Myocyte (in vitro differentiated cells): ENCODE results near the gene SEC16A. TPM values are rescaled to one million over a fixed set of nuclear protein-coding genes. Genes with fewer than 3 reads are reported as not detected.
A peak's percentile ranks its signal among the peaks of the same experiment; 100 is the strongest.
"Not testable (repeated sequence)": the region's sequence is repeated elsewhere in the genome, so short reads cannot be mapped to it uniquely, and the experiment has no call there.

Experiments used
- DNase-seq: peaks from one replicate; pipeline ENCODE4 v3.0.0-alpha.2; 2012; ENCODE audit warnings: low read depth
- total RNA-seq: library from RNA; depleted of rRNA; stranded (reverse); fragments of >200 nt; gene quantifications from 2 replicates; pipeline ENCODE4 v1.2.3, GENCODE V29; 2014

Gene SEC16A
- total RNA-seq, 1 donor from 2014 or later = 25.3 TPM

DNA sequence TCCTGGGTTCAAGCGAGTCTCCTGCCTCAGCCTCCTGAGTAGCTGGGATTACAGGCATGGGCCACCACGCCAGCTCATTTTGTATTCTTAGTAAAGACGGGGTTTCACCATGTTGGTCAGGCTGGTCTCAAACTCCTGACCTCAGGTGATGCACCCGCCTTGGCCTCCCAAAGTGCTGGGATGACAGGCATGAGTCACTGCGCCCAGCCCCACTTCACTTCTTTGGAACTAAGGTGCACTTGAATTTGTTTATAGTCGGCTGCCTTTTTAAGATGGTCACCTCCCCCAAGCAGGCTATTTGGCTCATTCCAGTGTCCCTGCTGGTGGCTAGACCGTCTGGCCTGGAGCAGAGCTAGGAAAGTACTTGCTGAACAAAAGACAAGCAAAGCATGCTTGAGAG, 57.5 kb downstream of the SEC16A start:
- not testable (repeated sequence) for DNase-seq

DNA sequence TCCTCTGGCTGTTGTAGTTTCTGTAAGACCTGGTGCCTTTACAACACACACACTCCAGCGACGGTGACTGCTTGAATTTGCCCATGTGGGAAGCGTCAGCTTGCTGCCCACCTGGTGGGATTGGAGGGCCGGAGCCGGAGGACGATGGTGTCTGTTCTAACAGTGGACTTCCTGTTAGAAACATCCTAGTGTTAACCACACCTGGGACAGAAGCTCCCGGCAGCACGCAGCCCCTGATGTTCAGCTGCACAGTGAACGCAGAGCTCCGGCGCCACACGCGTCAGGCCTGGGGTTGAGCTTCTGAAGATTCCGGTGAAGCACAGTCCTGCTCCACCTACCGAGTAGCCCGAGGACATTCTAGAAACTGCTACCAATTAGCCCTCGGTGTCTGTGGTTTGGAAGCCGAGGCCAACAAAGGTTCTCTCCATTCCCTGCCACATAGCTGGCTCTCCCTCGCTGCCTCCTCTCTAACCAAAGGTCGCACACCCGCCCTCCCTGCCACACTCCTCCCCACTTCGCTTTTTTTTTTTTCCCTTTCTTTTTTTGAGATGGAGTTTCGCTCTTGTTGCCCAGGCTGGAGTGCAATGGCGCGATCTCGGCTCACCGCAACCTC, 58.0 kb downstream of the SEC16A start:
- DNase-seq = no peak

DNA sequence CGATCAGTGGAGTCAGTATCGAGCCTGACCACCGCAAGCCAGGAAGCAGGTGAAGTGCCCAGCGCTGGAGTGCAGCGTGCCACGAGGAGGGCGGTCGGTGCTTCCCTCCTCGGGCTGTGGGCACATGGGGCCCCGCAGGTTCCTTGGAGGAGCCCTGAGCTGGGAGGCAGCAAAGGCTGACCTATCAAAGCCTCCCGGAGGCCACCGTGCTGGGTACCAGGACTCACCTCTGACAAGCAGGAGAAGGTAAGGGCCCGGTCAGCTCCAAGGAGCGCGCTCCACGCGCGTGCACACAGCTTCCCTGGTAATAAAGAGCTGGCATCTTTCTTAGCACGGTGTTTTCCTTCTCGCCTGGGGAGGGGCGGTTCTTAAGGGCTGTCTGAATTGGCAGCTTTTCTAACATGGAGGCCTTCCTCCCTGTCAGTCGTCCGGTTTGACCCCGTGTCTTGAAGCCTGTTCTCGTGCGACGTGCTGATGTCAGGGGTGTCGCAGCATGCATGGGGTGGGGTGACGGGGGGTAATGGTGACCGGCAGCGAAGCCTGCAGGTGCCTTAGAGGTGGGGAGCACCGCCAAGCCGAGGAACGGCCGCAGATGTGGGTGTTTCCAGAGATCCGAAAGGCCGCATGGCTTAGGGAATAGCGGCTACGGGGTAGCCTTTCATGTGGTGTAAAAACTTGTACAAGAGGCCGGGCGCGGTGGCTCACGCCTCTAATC, 59.3 kb downstream of the SEC16A start:
- DNase-seq = no peak

DNA sequence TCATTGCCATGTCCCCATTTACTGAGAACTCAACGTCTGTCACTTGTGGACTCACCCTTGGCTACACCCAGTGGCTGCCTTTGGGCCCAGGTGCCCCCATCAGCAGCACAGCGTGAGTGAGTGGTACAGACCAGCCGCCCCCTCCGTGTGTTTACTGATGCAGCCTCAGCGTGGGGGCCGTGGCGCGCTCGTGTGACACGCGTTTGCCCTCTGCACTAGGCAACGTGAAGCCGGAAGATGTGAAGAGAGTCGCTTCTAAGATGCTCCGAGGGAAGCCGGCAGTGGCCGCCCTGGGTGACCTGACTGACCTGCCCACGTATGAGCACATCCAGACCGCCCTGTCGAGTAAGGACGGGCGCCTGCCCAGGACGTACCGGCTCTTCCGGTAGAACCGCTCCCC, 60.0 kb downstream of the SEC16A start:
- no peak for DNase-seq

DNA sequence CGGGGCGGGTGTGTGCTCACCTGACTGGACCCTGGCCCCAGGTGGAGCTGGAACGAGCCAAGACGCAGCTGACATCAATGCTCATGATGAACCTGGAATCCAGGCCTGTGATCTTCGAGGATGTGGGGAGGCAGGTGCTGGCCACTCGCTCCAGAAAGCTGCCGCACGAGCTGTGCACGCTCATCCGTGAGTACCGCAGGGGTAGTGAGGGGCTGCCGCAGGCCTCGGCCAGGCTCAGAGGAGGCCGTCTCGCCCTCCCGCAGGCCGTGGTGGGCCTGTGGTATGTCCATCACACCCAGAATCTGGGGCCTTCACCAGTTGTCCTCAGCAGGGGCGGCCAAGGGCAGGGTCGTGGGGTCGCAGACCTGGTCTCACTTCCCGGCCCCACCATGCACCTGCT, 61.0 kb downstream of the SEC16A start:
- DNase-seq = no peak

DNA sequence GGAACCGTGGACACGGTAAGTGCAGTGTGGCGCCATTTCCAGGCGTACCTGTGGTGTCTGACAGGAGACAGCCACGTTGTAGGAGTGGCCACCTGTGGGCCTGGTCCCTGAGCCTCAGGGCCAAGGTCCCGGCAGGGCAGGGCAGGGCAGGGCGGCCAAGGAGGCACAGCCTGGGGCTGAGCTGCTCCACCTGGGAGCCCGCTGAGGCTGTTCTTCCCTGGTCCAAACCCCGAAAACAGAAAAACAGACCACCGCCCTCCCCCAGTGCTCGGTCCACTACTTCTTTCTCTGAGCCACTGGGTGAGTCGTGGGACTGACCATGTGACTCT, 63.8 kb downstream of the SEC16A start:
- DNase-seq = no peak

DNA sequence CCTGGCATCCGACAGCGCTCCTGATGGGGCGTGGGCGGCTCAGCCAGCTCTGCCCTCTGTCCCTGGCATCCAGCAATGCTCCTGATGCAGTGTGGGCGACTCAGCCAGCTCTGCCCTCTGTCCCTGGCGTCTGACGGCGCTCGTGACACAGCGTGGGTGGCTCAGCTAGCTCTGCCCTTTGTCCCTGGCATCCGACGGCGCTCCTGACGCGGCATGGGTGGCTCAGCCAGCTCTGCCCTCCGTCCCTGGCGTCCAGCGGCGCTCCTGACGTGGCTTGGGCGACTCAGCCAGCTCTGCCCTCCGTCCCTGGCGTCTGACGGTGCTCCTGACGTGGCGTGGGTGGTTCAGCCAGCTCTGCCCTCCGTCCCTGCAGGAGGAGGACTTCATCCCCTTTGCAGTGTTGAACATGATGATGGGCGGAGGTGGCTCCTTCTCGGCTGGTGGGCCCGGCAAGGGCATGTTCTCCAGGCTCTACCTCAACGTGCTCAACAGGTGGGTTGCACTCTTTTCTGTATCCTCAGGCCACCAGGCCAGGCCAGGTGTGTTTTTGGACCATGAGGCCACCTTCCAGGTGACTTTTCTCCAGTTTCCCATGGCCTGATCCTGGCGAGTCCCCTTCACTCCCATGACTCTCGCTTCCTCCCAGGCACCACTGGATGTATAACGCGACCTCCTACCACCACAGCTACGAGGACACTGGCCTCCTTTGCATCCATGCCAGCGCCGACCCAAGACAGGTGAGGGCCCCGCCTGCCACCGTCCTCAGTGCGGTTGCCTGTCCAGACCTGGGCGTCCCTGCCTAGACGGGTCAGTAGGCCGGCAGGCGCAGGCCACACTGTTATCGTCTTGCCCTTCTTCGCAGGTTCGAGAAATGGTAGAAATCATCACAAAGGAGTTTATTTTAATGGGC, 64.4 kb downstream of the SEC16A start:
- no peak for DNase-seq

DNA sequence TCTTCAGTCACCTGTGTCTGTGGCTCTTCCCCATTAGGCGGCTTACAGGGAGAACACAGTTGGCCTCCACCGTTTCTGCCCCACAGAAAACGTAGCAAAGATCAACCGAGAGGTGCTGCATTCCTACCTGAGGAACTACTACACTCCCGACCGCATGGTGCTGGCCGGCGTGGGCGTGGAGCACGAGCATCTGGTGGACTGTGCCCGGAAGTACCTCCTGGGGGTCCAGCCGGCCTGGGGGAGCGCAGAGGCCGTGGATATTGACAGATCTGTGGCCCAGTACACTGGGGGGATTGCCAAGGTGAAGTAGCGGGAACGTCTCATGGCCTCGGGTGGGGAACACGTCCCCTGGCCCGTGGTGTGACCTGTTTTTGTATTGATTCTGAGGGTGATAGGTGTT, 65.9 kb downstream of the SEC16A start:
- DNase-seq = no peak

DNA sequence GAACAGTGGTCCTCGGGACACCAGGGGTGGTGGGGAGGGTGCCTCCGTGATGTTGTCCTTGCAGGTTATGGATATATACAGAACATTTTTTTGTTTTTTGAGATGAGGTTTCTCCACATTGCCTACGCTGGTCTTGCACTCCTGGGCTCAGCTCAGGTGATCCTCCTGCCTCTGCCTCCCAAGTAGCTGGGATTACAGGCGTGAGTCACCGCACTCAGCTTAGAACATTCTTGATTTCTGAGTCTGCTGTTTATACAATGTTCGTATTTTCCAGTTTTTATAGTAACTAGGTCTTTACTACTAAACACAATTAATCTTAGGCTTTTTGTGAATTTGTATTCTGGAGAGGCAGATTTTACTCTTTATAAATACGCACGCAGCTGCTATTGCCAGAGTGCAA, 66.4 kb downstream of the SEC16A start:
- no peak for DNase-seq

DNA sequence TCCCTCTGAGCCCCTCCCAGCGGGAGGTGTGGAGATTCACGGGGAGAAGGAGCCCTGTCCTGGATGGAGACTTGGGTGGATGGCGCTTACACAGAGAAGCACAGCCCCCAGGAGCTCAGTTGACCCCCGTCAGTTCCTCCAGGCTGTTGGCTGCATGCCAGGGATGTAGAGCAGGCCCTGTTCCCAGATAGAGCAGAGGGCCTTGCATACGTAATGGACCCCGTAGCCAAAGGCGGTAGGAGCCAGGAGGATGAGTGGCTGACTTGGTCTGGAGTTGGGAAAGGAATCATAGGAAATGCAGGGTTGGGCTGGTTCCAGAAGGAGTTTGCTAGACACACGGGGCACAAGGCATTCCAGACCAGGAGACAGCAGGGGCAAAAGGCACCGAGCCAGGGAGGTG, 69.9 kb downstream of the SEC16A start:
- no peak for DNase-seq

DNA sequence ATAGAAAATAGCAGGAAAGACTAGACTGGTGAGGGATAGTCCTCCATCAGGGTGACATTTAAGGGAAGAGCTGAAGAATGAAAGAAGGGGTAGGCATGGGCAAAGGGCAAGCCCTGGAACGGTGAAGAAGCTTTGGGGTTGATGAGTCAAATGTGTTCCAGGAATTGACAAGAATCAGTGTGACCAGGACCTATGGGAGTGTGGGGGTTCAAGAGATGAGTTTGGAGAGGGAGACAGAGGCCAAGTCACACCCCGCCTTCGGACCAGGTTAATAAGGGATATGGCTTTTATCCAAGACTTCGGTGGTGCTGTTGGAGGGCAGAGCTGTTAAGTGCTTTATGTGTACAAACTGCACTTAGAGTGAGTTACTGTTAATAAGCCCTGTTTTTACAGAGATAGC, 71.5 kb downstream of the SEC16A start:
- DNase-seq = no peak

DNA sequence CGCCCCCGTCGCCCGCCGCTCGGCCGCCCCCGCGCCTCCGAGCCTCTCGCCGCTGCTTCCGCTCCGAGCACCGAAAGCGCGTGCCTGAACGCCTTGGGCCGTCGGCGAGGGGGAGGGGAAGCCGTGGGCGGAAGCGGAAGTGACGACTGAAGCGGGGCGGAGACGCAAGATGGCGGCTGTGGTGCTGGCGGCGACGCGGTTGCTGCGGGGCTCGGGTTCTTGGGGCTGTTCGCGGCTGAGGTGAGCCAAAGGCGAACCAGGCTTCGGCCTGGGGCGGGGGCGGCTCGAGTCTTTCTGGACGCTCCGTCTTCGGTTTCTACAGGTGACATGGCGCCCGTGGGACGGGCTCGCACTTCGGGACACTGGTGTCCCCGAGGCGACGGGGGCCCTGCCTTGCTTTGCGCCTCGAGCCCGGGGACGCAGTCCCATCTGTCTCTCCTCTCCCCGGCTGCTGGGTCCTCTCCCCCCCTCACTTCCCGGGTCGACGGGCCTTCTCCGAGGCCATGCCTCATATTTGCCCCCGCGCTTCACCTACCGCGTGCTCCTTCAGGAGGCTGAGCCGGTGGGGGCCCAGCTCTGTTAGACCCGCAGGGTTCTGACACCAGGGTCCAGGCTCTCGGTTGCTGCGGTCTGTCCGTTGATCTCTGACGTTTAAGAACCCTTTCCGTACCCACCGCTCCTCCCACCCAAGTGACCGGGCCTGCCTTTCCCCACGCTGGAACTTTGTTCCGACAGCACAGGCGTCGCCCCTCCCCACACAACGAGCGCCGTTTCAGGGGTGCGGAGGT, 72.1 kb downstream of the SEC16A start, which contains the start of the genes ENTR1 and PMPCA:
TSS of gene ENTR1 (minus strand) at position 115 of the 788 bp plus-strand sequence. CDS start 217 bp downstream, outside the sequence.
TSS of gene PMPCA (plus strand) at position 159 of the 788 bp plus-strand sequence. CDS start at position 170, 11 bp downstream.
- peak; percentile 90 for DNase-seq

DNA sequence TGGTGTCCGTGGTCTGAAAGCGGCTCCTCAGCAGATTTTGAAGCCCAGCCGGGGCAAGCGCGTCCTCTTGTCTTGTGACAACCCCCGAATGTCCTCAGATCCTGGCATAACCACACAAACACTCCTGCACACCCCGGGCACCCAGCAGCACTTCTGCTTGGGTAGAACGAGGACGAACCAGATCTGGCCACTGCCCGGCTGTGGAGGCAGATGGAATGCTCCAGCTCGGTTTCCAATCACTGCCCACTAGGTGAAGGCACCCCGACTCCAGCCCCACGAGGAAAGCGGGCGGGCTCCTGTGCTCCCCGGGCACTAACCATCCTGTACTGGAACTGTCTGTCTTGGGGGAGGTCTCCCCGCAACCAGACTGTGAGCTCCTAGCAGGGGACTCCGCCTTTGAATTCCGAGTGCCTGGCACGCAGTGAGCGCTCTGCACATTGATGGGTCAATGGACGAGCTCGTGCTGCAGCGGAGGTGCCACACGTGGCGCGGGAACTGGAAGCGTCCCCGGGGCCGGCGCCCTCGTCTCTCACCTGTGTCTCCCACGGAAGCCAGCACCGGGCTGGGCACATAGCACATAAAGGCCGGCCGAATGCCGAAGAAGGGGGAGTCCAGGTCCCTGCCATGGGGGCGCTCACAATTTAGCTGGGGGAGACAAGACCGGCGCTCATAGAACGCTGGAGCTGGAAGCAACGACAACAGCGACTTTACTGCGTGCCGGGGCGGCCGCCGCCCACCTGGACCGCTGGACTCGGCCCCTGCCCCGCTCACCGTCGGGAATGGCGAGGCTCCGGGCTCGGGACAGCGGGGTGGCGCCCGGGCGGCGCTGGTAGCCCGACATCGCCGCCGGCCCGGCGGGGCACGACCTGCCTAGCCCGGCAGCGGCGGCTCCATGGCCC, 73.0 kb downstream of the SEC16A start:
- DNase-seq = peak; percentile 47

DNA sequence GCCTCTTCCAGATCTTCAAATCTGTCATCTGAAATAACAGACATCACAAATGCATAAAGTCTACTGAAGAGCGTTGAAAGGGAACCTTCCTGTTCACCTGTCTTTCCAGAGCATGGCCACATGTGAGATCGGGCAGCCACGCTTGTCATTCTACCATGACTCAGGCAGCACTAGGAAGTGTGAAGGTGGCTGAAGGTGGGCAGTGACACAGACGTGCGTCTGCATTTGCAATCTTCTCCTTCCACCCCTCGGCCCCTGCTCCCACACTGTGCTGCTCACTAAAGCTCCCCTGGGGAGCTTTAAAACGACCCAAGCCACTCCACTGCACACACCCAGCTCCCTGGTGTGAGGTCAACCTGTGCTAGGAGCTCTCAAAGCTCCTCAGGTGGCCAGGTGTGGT, 74.9 kb downstream of the SEC16A start:
- DNase-seq = no peak

DNA sequence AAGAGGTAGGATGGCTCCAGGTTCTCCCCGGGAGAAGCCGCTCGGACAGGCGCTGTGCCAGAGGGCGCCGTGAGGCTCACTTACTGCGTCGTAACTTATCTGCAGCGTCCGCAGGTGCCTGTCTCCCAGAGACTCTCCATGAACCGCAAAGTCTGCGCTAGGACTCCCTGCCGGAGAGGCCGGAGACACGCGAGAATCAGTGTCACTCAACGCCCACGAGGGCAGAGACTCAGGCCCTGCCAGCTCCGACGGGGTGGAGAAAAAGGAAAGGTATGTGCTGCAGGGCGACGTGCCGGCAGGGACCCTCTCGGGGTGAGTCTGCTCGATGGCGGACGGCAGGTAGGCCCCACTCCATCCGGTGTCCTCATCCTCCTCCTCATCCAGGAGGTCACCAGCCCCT, 75.8 kb downstream of the SEC16A start:
- not testable (repeated sequence) for DNase-seq

DNA sequence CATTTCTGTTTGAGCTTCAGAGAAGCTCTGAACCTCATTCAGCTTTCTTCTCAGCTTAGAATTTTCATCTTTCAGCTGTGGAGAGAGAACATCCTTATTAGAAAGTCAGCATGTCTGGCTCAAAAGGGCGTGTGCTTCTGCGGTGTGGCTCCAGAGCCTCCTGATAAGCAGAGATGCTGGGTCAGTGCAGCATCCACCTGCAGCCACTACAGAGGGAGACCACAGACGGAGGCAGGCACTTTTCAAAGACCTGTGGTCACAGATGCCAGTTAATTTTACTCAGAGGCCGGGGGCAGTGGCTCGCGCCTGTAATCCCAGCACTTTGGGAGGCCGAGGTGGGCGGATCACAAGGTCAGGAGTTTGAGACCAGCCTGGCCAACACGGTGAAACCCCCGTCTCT, 76.9 kb downstream of the SEC16A start:
- DNase-seq = not testable (repeated sequence)

DNA sequence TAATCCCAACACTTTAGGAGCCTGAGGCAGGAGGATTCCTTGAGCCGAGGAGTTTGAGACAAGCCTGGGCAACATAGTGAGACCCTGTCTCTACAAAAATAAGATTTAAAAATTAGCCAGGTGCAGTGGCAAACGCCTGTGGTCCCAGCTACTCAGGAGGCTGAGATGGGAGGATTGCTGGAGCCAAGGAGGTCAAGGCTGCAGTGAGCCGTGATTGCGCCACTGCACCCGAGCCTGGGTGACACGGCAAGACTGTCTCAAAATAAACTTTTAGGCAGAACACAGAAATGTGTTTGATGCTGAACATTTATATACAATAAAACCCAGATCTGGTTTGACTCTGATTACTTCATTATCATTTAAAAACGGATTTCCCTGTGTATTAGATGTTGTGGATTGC, 77.4 kb downstream of the SEC16A start:
- no peak for DNase-seq

DNA sequence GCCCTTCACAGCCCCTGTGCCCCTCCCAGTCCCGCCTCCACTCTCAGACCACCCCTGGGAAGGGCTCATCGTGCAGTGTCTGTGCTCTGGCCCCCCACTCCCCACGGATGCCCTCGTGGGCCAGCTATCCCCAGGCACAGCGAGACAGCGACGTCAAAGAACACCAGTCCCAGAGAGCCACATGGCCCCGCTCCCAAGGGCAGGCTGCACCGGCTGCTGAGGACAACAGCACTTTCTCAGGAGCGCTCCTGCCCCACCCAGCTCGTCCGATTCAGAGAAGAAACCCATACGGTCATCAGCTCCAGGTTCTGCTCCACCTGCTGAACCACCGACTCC, 78.1 kb downstream of the SEC16A start:
- DNase-seq = no peak

DNA sequence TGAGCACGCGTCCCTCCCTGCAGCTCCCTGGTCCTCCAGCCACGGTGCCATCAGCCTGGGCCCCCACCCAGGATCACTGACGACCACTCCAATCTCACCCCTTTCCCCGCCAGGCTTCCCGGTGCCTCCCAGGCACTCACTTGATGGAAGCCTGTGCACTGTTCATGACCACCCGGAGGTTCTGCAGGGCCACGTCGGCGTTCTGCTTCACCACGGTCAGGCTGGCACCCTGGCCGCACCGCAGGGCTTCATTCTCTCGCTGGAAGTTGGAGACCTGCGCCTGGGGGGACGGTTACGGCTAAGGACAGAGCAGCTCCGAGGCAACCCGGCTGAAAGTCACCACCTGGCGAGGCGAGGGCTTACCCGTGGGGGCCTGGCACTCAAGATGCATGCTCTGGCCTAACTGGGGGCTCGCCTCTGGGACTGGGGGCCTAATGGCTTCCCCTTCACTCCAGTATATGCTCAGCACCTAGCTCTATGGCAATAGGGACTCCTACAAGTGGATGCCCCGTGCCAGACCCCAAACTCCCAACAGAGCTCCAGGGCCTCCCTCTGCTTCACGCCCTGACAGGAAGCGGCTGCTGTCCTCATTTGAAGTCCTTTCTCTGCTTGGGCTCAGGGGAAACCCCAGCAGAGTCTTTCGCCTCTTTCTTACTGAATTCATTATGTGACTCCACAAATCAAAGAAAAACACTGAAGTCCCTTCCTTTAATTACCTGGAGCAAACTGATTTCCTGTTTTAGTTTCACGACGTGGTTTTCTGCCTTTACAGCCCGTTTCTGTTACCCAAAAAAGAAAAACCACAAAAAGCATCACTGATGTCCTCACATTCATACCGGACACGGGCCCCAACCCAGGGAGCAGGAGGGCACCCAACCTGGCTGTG, 78.7 kb downstream of the SEC16A start:
- DNase-seq = no peak
